Measurements from ENCODE around the gene PRAF2. TPM values are rescaled to one million over a fixed set of nuclear protein-coding genes. Genes with fewer than 3 reads are reported as not detected.

The PRAF2 gene
- total and polyA plus RNA-seq, 9 of the 15 experiments (the other 6 are each of a cell fraction or from before 2014, with no cell fraction given), result 0.24 to 5.7 (median 2.0) TPM

GRCh38 chrX:49102190-49102589 lies 28.4 kb upstream of the PRAF2 start:
- 0 out of 2 replicates have a peak overlapping the region, but pooled peaks have one; percentile 99 for H3K4me2 ChIP-seq (ENCODE audit: insufficient read depth, low read length)
- CTCF ChIA-PET (ENCODE audit: low intra/inter-chr PET ratio), result no interaction called here
- no peaks in the 10 kb centered on the region for H3K9me3 ChIP-seq (replicated peaks; ENCODE audit: control insufficient read depth, insufficient read depth, low read depth, low read length)
- FAIRE-seq, result no peak
- no peak overlapping the region for H3K27ac ChIP-seq (ENCODE audit: extremely low read depth, low read depth, low read length)
- H3K9me1 ChIP-seq (ENCODE audit: control insufficient read depth, insufficient read depth, low read length), result no peaks in the 10 kb centered on the region
- H3K4me1 ChIP-seq (replicated peaks in 1 of 2; ENCODE audit: control insufficient read depth in 2 of 2, insufficient read depth in 2 of 2, low read length in 2 of 2), result peaks cover 6 to 14% of the 10 kb centered on the region in 2 experiments; a peak in 4 of 5 replicates
- H2AFZ ChIP-seq (ENCODE audit: low read depth, low read length), result no peak overlapping the region
- 76% methylated on average over 7 of the region's 9 CpGs for WGBS (ENCODE audit: insufficient coverage, low coverage, missing lambda C conversion rate)
- BruUV-seq (replicated peaks), result no TSS peak
- H3K4me3 ChIP-seq, result no peak overlapping the region
- in situ Hi-C loops (cut with MboI) (loop anchor here (10.0 kb wide), 1 partner anchor 127 kb away; the partner anchor contains the start of gene KCND1), intact Hi-C loops (cut with micrococcal nuclease) (loop anchor here (5.0 kb wide), 2 partner anchors 60 to 205 kb away; partner anchors contain the start of genes PQBP1, TFE3 and TIMM17B)
- peaks cover 27% of the 10 kb centered on the region for H3K79me2 ChIP-seq (ENCODE audit: control insufficient read depth, insufficient read depth, low read length)
- POLR2A ChIA-PET, result interaction anchor here (1.0 kb wide), 1 partner anchor 59 kb away, joined by 3 read pairs; no protein-coding TSS in a partner anchor
- no peak for ATAC-seq
- H3K9ac ChIP-seq (ENCODE audit: insufficient read depth in 1 of 2, low read depth in 2 of 2, low read length in 2 of 2), result peak overlapping the region; percentile 61 to 97; a peak in 2 of 4 replicates
- no peaks in the 10 kb centered on the region for H3K27me3 ChIP-seq (ENCODE audit: control insufficient read depth in 2 of 2, insufficient read depth in 2 of 2, low read length in 2 of 2)
- no peak for TF ChIP-seq ZNF354B (CRISPR knock-in tag; IDR thresholded peaks at IDR 0.05)
- no peak for TF ChIP-seq FOXA1 (IDR thresholded peaks at IDR 0.05; ENCODE audit: borderline replicate concordance)
- no peak for TF ChIP-seq HNRNPK (IDR thresholded peaks at IDR 0.05; ENCODE audit: low read depth, low read length, poor library complexity, severe bottlenecking)
- TF ChIP-seq HMG20A (CRISPR knock-in tag; conservative IDR thresholded peaks at IDR 0.05), result no peak
- TF ChIP-seq L3MBTL2 (IDR thresholded peaks at IDR 0.05), result no peak
- TF ChIP-seq ELK1 (CRISPR knock-in tag; IDR thresholded peaks at IDR 0.05), result no peak
- TF ChIP-seq ZNF175 (CRISPR knock-in tag; IDR thresholded peaks at IDR 0.05; ENCODE audit: low read depth), result no peak
- no peak for TF ChIP-seq SMARCC2 (IDR thresholded peaks at IDR 0.05; ENCODE audit: low read depth)
- no peak for TF ChIP-seq GABPA (tag; conservative IDR thresholded peaks at IDR 0.05; ENCODE audit: low read depth)
- peaks cover 9% of the 10 kb centered on the region; the same call in 2 of the 3 replicates for H3K36me3 ChIP-seq (ENCODE audit: control insufficient read depth, insufficient read depth, low read length)
- DNase-seq (ENCODE audit: extremely low read depth in 1 of 4, low spot score in 3 of 4), result no peak
- H4K20me1 ChIP-seq (replicated peaks; ENCODE audit: control insufficient read depth, insufficient read depth, low read length), result no peaks in the 10 kb centered on the region
